Fibroblast of villous mesenchyme (primary cell): ENCODE results near the gene CTPS2. TPM values are rescaled to one million over a fixed set of nuclear protein-coding genes. Genes with fewer than 3 reads are reported as not detected.

Experiments
- DNase-seq: peaks from one replicate; pipeline ENCODE4 v3.0.0-alpha.2; 2010; ENCODE audit warnings: low read depth
- H3K4me3 ChIP-seq: 2 replicates; pipeline ENCODE4 v1.5.1; 2011; ENCODE audit warnings: low read depth, mild to moderate bottlenecking, low read length
- CTCF ChIP-seq: IDR thresholded peaks from 2 replicates; pipeline ENCODE4 v1.5.1; 2012; ENCODE audit warnings: low read depth, mild to moderate bottlenecking, low read length; ENCODE audit not compliant: insufficient read depth
- small RNA-seq: library from RNA; depleted of rRNA; stranded (forward); fragments of <200 nt; gene quantifications from one replicate; pipeline ENCODE3, GENCODE V24; 2012
- total RNA-seq: library from RNA; depleted of rRNA; stranded (reverse); fragments of >200 nt; gene quantifications from 2 replicates; pipeline ENCODE4 v1.2.3, GENCODE V29; 2012

The CTPS2 gene
- total RNA-seq, 1 donor: 9.1 TPM

DNA sequence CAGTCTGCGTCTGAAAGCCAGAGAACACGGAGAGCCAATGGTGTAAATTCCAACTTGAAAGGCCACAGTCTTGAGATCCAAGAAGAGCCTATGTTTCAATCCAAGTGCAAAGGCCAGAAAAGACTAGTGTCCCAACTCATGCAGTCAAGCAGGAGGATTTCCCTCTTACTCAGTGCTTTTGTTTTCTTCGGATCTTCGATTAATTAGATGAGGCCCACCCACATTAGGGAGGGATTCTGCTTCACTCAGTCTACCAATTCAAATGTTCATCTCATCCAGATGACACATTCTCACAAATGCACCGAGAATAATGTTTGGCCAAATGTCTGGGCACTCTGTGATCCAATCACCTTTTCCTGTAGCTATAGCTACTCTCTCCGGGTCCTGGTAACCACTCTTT is 154.0 kb downstream of the CTPS2 start:
- no peak overlapping the region for H3K4me3 ChIP-seq
- DNase-seq: no peak
- TF ChIP-seq CTCF: no peak

DNA sequence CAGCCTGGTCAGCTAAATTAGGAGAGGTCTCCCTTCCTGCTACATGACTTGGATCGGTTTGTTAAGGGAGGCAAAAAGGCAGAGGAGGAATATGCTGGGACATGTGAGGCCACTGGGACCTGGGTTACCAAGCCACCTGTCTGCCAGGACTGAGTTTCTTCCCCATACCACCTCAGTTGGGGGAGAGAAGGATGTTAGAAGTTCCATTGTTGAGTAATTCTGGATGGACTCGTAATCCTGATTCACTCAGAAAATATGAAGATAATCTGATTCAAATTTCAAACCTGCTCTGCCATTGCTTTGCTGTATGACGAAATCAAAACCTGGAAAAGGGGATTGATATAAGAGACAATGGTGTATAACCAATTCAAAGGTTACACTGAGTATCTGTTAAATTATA is 159.9 kb downstream of the CTPS2 start:
- DNase-seq: no peak
- no peak for TF ChIP-seq CTCF
- no peak overlapping the region for H3K4me3 ChIP-seq

DNA sequence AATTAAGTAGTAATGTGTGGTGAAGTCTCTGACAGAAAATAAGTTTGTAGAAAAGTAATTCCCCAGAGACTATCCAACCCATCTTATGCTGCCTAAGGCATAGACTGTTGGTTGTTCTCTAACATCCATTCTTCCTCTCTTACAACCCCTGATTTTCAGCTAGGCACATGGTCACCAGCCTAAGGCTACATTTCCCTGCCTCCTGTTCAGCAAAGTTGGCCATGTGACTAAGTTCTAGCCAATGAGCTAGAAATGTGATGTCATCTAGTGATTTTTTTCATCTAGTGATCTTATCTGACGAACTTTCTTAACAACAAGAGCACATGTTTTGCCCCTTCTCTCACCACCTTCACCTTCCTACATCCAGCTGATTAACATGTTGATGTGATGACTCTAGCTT is 164.8 kb downstream of the CTPS2 start:
- no peak for DNase-seq
- H3K4me3 ChIP-seq: no peak overlapping the region
- TF ChIP-seq CTCF: no peak

GRCh38 chrX:16544969-16545368 is 167.5 kb downstream of the CTPS2 start:
- H3K4me3 ChIP-seq: no peak overlapping the region
- no peak for DNase-seq
- TF ChIP-seq CTCF: no peak

Small RNA genes within 50 kb of the gene (small RNA-seq; reads per million reads assigned to genes)
- not detected for gene MIR548AM

Other genes starting within 250 kb of the CTPS2 start
- not detected in 2 replicates for gene S100G, start 62.5 kb downstream of the CTPS2 start, total RNA-seq
- gene SYAP1, start 6.9 kb upstream of the CTPS2 start, total RNA-seq: 39.9 and 51.4 TPM in 2 replicates
- gene TXLNG, start 73.8 kb upstream of the CTPS2 start, total RNA-seq: 8.1 and 13.8 TPM in 2 replicates
- gene RBBP7, start 157.7 kb upstream of the CTPS2 start, total RNA-seq: 123 and 124 TPM in 2 replicates
- 0.32 and 0.43 TPM in 2 replicates for gene REPS2, start 234.0 kb upstream of the CTPS2 start, total RNA-seq